ENCODE data around the gene MDGA2.
"Not testable (repeated sequence)": the region's sequence is repeated elsewhere in the genome, so short reads cannot be mapped to it uniquely, and the experiment has no call there.

The MDGA2 gene

DNA sequence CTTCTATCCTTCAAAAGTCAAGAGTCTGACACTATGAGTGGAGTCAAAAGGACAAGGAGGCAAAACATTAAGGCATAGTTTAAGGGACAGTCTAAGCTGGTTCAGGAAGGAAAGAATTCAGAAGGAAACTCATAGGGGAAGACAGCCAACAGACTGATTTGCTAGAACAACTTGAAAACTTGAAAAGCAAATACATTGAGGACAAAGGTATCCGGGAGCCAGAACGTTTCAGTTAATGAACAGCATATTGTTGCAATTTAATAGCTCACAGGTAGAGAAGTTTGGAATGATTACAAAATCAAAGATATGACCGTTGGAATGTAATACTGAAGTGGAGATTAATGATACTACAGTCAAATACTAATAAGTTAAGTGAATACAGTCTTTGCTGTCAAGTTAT, 711.0 kb downstream of the MDGA2 start:
- no peak for DNase-seq

DNA sequence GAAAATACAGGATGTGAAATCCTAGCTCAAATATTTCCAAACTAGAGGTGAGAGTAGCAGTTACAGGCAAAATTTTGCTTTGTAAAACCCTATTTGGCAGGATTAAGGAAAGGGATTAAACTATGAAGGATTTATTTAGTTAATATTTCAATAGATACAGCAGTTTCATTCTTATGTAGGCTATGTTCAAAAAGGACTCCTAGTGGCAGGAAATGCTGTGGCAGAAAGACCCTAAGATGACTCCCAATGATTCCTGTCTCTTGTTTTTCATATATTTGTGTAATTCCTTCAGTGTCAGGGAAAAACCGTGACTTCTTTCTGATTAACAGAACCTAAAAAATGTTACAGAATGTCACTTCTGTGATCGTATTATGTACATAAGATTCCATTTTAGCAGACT, 724.3 kb downstream of the MDGA2 start:
- DNase-seq: no peak

GRCh38 chr14:46940611-46941010, 734.8 kb downstream of the MDGA2 start:
- no peak for DNase-seq

- no peak for DNase-seq
Measured at GRCh38 chr14:46920542-46920941, 754.9 kb downstream of the MDGA2 start.

GRCh38 chr14:46915539-46915938, 759.9 kb downstream of the MDGA2 start:
- not testable (repeated sequence) for DNase-seq

DNA sequence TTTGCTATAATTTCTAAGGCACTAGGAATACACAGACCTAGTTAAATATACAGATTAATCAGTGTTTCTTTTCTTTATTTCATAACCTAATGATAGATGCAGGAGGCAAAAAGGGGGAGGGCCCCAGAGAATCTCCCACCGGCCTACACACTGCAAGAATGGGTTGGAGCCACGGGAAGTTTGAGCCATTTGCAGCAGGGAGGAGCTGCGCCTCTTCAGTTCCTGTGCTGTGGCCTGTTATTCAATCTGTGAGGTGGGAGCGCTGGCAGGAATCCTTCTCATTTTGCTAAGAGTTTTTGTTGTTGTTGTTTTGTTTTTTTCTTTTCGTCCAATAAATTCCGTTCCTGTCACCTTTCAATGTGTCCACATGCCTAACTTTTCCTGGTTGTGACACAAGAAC, 772.6 kb downstream of the MDGA2 start:
- no peak for DNase-seq

DNA sequence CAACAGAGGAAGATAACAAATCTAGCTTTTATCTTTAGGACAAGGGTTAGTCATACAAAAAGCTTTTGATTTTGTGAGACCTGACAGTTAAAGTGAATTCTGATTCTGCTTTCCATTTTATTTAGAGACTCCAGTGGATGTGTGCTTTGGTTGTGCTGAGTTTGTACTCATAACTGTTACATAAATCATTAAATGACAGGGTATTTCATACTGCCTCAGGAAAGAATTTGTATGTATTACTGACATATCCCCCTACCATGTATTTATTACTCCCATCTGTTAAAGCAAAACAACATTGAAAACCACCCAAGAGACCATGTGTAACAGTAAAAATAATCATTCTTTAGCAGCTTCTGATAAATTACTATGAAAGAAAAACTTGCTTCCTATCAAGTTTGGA, 780.9 kb downstream of the MDGA2 start:
- no peak for DNase-seq

DNA sequence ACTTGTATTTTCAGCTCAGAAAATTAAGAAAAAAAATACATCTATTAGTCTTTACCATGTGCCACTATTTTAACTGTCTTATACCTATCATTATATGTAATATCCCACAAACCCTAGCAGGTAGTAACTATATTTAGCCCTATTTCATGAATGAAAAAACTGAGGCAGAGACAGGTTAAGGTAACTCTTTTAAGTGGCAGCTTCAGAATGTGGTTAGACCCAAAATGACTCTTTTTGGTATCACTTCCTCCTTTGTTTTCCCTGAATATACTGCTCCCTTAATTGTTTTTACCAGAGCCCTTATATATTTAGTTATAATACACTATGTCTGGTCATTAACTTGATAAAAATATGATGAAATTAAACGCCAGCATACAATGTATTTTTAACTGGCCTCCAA, 788.3 kb downstream of the MDGA2 start:
- DNase-seq: no peak

DNA sequence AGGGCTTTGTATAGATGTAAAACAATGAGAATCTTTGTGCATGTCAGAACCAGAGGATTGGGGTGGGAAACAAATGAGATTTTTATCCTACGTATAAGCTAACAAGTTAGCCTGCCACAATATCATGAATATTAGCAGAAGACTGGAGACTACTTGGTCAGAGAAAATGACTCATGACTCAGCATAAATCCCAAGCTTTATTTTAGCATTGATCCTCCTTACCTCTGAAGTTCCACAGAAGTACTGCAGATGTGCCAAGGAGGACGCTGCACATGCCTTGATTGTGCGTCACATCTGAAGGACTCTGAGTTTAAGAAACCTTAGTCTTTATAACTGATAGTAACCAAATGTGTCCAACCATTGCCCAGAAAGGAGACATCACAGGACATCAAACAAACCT, 789.8 kb downstream of the MDGA2 start:
- no peak for DNase-seq

DNA sequence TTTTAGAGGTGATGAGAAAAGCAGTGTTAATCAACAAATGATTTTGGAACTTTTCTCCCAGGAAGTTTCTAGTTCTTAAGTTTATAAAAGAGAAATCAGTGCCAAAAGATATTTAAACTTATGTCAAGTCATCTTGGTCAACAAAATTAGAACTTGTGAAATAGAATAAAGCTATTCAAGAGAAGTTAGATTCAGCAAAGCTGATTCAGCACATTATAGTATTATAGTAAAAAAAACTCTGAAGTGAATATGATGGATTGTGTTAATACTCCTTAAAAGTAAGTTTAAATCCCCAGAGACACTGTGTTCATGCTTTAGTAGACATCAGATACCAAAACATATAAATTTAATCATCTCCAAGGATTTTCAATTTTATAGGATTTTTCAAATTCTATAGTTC, 813.7 kb downstream of the MDGA2 start:
- DNase-seq: no peak

DNA sequence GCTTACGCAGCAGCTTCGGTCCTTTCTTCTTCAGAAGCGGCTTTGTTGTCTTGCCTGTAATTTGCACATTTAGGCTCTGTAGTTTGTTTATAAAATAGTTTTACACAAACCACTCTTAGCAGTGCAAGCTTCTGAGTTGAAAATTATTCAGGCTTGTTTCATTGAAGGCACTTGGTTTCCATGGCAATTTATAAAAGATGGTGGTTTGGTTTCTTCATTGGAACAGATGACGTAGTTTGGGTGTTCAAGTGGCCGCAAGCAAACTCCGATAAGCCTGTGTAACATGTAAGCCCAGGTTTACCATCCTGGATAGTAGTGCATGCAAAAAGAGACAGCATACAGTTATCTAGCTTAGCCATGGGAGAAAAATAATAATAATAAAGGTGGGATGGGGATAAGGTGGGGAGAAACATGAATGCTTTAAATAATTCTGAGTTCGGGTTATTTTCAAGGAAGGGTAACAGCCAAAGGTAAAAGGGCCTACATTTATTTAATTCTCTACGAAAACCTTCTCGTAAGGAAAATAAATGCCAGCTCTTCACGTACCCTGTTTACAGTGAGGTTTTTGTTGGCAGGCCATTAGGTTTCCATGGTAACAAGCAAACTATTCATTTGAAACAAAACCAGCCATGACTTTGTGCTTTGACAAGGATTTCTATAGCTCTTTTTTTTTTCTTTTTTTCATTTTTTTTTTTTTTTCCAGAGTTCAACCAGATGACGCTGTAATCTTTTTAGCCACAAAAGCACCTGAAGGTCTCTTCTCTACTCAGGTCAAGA, 834.3 kb downstream of the MDGA2 start:
- peak in 3 of 56 donors; percentile 1 to 6 (median 5) for DNase-seq

GRCh38 chr14:46820291-46820690, 855.1 kb downstream of the MDGA2 start:
- no peak for DNase-seq

GRCh38 chr14:46819117-46819516, 856.3 kb downstream of the MDGA2 start:
- no peak for DNase-seq

DNA sequence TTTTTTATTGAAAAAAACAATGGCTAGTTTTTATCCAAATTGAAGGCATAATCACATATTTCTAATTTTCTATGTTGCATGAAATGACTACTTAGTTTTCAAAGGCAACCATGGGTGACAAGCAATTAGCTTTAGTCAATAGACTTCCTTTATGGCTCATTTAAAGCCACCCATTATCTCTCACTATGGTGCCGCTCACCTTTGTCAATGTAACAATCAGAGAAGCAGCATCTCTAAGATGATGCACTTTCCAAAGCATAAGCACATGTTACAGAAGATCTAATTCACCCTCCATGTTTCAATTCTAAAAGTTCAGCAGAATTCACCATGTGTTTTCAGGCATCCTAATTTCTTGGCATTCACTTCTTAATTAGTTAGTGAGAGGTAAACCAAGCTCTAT, 857.3 kb downstream of the MDGA2 start:
- no peak for DNase-seq

GRCh38 chr14:46793144-46793543, 882.3 kb downstream of the MDGA2 start:
- no peak for DNase-seq
